Fibroblast of peridontal ligament (primary cell): ENCODE measurements around the gene TGFA.

Experiments used
- DNase-seq: peaks from one replicate; pipeline ENCODE4 v3.0.0-alpha.2; 2010; ENCODE audit errors: extremely low read depth

TGFA gene

GRCh38 chr2:70523996-70524965 is 29.3 kb downstream of the TGFA start:
- peak; percentile 41 for DNase-seq

DNA sequence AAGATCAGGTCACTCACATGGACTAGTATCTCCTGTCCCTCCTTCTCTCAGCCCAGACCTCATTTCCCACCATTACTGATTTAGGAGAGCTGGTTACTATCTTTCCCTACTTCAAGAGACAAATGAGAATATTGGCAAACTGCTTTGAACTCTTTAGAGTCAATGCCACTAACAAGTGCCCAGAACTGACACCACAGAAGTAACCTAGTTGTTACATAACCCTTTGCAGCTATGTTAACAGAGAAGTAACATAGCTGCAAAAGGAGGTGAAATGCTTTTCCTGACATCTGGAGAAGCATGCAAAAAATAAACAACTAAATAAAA is 30.0 kb downstream of the TGFA start:
- DNase-seq, result no peak

- no peak for DNase-seq
Observed at GRCh38 chr2:70522627-70523026, 31.0 kb downstream of the TGFA start.

- no peak for DNase-seq
Observed at GRCh38 chr2:70520825-70521224, 32.8 kb downstream of the TGFA start.

DNA sequence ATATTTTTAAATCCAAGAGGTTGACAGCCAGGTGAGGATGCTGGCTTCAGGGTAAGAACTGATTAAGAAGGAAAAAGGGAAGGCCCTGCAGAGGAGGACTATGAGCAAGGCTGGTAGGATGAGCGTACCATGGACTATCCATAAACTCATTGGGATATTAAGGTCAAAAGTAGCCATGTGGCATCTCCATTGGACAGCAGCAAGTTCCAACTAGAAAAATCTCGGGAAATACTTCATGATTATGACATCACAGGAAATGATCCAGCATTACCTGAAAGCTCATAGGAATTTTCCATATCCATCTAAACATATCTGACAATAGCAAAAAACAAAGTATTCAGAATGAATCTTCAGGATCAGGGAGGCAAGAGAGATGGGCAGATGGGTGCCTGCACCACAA is 34.2 kb downstream of the TGFA start:
- DNase-seq, result no peak

DNA sequence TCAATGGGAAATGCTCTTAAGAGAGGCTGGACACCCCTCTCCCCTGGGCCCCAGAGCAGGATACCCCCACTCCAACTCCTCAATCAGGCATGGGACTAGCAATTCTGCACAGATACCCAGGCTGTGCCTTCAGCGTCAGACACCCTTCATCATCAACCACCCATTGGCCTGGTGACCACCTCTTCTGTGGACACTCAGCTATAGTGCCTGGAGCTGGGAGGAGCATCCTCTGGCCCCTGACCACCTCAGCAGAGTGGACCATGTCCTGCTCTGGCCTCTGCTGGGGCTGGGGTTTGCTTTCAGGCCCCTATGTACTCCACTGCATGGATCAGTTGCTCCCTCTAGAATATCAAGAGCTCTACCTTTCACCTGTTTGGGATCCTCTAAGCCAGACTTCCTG is 35.1 kb downstream of the TGFA start:
- no peak for DNase-seq

DNA sequence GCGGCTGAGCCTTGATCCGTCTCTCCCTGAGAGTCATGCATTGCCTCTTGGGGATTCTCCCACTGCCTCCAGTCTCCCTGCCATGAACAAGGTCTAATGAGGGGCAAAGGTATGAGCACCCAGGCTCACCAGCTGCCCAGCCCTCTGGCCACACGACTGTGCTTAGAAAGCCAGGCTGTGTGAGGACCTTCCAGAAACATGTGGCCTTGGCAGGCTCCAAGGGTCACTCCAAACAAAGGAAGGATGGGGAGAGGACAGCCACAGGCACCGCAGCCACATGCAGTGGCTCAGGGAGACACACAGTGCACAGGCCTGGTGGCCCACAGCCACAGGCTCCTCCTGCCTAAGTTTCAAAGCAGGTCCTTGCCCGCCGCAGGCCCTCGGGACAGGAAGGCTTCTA is 35.8 kb downstream of the TGFA start:
- no peak for DNase-seq

GRCh38 chr2:70516596-70516995 is 37.0 kb downstream of the TGFA start:
- no peak for DNase-seq

DNA sequence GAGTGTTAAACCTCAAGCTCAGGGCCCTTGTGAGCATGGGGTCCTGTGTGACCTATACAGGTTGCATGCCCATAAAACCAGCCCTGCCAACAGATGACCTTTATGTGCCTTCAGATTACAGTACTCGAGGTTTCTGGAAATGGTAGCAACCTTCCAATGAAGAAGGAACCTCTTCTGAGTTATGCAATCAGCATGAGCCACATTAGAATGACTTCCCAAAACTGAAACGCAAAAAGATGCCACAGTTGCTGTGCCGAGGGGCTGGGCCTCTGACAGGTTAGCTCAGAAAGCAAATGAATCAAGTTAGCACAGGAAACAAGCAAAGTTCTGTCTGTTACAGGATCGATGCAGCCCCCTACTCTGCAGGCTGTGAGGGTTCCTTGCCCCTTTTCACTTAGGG is 37.7 kb downstream of the TGFA start:
- DNase-seq, result no peak

- DNase-seq, result no peak
Observed at GRCh38 chr2:70514612-70515055, 39.0 kb downstream of the TGFA start.

DNA sequence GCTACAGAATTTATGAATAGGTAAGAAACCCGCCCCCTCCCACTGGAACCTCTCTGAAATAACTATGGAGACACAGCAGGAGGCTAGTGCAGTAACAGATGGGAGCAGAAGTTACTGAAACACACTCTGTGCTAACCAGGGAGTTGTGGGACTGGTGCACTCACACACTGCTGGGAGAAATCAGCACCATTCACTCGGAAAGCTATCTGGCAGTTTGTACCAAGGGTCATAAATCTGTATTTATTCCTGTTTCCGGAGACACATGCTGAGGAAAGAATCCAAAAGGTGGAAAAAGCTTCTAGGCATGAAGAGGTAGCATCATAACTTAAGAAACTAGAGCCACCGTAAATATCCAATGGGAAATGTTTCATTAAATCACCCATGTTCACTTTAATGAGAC is 39.9 kb downstream of the TGFA start:
- no peak for DNase-seq

DNA sequence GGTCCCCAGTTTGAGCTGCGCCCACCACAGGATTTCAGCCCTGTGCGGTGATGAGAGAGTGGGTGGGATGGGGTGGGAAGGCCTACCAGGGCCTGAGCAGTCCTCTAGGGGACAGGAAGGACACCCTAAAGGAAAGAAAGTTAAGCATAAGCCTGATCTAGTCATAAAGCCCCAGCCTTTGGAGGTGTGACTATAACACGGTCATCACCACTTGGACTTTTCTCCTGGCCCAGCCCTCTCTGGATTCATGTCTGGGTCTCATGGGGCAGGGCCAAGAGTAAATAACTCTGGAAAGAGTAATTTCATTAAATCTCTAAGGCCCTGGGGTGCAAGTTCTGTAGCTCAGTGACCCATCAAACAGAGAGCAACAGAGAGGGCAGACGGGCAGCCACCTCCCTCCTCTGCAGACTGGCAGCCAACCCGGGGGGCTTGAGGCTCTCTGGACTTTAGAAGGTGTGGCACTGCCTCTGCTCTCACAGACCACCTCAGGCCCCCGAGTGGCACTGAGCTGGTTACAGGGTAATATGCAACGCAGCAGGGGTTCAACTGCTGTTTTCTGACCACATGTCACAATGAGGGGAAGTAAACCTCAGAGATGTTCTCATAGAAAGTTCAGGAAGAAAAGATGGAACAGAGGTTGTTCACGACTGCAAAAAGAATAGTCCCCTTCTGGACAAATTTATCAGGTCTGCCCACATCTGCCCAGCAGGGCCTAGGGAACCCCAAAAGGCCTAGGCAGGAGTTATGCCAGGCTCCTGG is 41.5 kb downstream of the TGFA start:
- DNase-seq, result no peak

- peak; percentile 4 for DNase-seq
Observed at GRCh38 chr2:70510313-70510712, 43.3 kb downstream of the TGFA start.

GRCh38 chr2:70509565-70509964 is 44.1 kb downstream of the TGFA start:
- peak; percentile 56 for DNase-seq

DNA sequence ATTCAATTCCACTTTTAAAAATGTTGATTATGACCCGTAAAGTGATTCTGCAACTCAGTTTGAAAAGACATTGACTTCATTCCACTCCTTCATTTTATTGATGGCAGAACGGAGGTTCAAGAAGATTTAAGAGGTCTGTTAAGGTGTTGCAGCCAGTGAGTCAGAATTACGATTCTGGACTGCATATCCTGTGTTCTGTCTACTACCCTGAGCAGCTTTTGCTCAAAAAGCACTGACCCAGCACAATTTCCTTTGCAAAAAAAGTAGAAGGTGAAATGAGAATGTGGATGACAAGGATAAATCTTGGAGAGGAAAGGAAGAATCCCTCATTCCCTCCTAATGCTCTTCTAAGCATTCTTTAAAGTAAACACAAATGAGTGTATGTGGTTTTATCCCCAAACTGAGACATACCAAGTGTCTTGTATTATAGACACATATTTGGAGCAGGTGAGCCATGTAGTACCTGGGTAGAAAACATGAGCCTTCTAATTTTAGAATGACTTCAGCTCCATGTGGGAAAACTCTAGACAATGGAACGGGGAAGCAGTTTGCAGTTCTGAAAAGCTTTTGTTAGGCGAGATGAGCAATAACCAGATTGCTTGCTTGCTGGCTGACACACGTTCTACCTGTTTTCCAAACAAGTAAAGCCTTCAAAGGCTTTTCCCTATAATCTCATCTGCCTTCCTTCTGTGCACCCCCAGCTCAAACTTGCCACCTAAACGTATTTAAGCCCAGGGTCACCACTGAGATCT is 44.7 kb downstream of the TGFA start:
- no peak for DNase-seq

- no peak for DNase-seq
Observed at GRCh38 chr2:70505613-70506391, 47.8 kb downstream of the TGFA start.

DNA sequence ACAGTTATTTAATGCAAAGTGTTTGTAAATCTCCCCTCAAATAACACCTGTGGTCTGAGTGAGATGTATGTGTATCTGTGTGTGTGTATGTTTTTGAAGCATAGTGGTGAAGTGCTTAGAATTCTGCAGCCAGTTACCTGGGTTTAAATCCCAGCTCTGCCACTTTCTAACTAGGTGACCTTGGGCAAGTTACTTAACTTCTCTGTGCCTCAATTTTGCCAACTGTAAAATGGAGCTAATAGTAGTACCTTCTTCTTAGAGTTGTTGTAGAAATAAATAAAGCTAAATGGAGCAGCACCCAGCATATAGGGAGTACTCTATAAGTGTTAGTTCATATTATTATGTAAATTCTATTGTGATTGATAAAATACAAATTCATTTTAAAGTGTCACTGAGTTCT is 48.9 kb downstream of the TGFA start:
- DNase-seq, result no peak

DNA sequence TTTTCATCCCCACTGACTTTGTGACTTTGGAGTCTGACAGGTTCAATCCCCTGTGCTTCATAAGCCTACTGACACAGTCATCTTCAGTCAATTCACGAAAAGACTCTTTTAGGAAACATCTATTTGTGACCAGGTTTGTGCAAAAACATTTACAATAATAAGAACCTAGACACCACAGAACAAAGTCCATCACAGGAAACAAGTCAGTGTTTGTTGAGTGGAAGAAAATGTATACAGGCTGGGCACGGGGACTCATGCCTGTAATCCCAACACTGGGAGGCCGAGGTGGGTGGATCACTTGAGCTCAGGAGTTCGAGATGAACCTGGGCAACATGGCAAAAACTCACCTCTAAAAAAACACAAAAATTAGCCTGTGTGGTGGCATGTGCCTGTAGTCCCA is 49.7 kb downstream of the TGFA start:
- no peak for DNase-seq

DNA sequence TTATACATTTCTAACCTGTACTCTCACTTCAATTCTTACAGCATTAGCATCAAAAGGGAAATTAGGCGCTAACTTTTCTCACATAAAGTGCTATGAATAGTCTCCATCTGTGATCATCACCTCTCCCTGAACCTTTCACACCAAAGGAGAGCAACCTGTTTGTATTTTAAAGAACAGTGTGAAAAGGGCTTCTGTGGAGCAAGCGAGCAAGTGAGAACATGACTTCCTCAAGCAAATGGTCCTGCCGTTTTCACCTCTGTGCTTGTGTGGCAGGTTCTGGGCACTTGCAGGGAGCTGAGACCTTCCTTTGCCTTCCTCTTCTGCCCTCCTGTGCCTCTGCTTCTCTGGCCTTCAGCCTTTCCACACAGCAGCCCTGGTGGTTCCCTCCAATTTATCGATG is 51.9 kb downstream of the TGFA start:
- no peak for DNase-seq

DNA sequence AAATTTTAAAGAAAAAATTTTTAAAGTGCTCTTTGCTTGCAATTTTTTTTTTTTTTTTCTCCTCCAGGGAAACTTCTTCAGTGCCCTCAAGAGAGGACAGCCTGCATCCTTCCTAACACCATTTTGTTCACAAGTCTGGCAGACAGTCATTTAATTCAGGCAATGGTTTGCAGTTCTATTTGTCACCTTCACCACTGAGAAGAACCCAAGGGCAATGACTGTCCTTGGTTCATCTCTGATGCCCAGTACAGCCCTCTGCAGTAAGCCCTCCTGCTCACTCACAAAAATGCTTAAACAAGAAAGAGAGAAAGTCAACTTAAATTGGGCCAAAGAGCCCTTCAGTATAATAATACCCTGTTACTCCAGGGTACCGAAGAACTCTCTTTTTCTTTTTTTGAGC is 52.4 kb downstream of the TGFA start:
- DNase-seq, result no peak

DNA sequence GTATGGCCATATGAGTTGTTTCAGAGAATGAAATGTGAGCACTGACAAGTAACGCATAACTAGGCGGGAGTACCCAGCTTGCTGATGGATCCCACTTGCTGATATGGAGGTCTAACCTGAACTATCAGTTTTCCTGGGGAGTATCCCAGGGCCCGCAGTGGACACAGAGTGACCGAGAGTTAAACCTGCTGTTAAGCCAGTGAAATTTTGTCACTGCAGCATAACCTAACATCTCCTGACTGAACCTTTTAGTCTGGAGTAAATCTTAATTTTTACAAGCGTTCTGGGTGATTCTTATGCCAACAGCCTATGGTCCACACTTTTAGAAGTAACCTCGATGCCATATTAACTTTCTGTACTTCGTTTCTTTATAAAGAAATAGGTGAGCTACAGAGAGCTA is 54.4 kb downstream of the TGFA start:
- DNase-seq, result no peak

- no peak for DNase-seq
Observed at GRCh38 chr2:70498528-70498927, 55.1 kb downstream of the TGFA start.
